ENCODE measurements around the gene NUDT5.

NUDT5 gene

DNA sequence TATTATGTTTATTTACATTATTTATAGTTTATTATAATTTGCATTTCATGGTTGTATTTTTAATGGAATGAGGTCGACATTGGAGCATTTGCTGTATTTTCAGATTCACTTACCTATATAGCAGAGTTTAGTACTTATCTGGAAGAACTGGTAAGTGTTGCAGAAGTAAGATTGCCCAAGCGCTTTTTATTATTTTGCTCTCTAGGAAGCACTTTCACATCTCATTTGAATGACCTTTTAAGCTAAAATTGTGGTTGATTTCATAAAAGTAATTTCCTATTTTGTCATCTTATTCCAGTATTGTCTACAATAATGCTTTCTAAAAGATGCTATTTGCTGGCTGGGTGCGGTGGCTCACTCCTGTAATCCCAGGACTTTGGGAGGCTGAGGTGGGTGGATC, 37.6 kb downstream of the NUDT5 start:
- Histone ChIP-seq H3K27me3 (ENCODE audit: insufficient read depth, low read length, poor library complexity, severe bottlenecking) (no peaks in the 10 kb centered on the region), H3F3A (ENCODE audit: low read depth) (no peaks in the 10 kb centered on the region), H3K4me1 (ENCODE audit: insufficient read depth, low read length, poor library complexity, severe bottlenecking) (no peaks in the 10 kb centered on the region), H3K4me2 (ENCODE audit: low read depth, low read length, poor library complexity, severe bottlenecking) (no peak overlapping the region), H3K9me2 (replicated peaks; ENCODE audit: low read depth, low read length) (no peaks in the 10 kb centered on the region), H4K20me1 (ENCODE audit: insufficient read depth, low read length, poor library complexity, severe bottlenecking) (no peaks in the 10 kb centered on the region), H3K79me2 (ENCODE audit: insufficient read depth, low read length) (no peaks in the 10 kb centered on the region), H3K9ac (ENCODE audit: low read depth, low read length, poor library complexity, severe bottlenecking) (no peak overlapping the region), H3K9me3 (ENCODE audit: insufficient read depth, low read depth, low read length) (no peaks in the 10 kb centered on the region), H3K4me3 (ENCODE audit: low read length, poor library complexity, severe bottlenecking) (no peak overlapping the region), H3K36me3 (ENCODE audit: insufficient read depth, low read length) (peaks cover 74% of the 10 kb centered on the region; the same call in 1 of the 2 replicates), H2AFZ (ENCODE audit: low read length) (no peak overlapping the region)
- TF ChIP-seq, protein P1, sequence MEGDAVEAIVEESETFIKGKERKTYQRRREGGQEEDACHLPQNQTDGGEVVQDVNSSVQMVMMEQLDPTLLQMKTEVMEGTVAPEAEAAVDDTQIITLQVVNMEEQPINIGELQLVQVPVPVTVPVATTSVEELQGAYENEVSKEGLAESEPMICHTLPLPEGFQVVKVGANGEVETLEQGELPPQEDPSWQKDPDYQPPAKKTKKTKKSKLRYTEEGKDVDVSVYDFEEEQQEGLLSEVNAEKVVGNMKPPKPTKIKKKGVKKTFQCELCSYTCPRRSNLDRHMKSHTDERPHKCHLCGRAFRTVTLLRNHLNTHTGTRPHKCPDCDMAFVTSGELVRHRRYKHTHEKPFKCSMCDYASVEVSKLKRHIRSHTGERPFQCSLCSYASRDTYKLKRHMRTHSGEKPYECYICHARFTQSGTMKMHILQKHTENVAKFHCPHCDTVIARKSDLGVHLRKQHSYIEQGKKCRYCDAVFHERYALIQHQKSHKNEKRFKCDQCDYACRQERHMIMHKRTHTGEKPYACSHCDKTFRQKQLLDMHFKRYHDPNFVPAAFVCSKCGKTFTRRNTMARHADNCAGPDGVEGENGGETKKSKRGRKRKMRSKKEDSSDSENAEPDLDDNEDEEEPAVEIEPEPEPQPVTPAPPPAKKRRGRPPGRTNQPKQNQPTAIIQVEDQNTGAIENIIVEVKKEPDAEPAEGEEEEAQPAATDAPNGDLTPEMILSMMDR (conservative IDR thresholded peaks at IDR 0.05; ENCODE audit: low read length), result no peak
- TF ChIP-seq EZH2phosphoT487 (IDR thresholded peaks at IDR 0.05; ENCODE audit: borderline replicate concordance), result no peak

DNA sequence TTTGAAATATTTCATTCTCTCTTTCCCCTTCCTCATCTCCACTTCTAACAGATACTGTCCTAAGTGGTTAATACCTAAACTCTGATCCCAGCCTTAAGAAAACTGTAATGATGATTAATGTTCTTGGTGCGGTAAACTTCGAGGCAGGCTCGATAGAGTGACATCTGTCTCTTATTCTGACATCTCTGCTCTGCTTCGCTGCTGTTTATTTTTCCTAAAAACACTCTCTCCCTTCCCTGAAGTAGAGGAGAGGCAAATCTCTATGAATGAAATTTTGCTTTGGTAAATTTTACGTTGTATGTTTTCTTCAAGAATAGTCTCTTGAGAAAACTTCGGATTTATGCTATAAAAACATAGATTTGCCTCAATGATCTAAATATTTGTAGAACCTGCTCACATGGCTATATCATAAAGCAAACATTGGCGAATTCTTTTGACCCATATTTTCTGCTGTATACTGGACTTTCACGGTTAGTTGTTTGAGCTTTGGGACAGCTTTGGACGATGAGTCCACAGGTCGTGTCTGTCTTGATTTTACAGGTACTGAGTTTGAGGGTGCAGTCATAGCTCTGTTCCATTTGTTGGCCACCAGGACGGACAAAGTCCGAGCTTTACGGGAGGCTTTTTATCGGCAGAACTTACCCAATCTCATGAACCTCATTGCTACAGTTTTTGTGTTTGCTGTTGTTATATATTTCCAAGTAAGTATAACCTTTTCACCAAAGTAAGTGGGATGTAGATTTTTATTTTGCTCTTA, 39.1 kb downstream of the NUDT5 start:
- Histone ChIP-seq H3K9ac (ENCODE audit: low read depth, low read length, poor library complexity, severe bottlenecking) (no peak overlapping the region), H3K4me2 (ENCODE audit: low read depth, low read length, poor library complexity, severe bottlenecking) (no peak overlapping the region), H3K9me3 (ENCODE audit: insufficient read depth, low read depth, low read length) (no peaks in the 10 kb centered on the region)

DNA sequence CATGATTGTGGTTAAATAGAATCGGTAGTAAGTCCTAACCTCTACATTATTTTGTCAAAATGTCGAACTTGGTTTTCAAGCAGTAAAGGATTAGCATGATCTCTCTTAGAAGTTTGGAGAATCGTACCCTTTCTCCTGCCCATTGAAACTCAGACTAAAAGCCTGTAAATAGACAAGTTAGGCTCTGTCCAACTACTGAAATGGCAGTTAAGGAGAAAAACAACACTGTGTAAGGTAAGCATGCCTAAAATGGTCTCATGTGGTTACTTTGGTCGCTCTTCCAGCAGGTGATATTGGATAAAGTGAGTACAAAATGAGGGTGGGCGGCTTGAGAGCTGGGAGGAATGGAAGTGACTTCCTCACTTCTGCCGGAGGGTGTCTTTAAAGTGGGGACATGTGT, 41.2 kb downstream of the NUDT5 start:
- H3F3A ChIP-seq (ENCODE audit: low read depth), result no peaks in the 10 kb centered on the region
- no peaks in the 10 kb centered on the region for H3K9me2 ChIP-seq (replicated peaks; ENCODE audit: low read depth, low read length)
- TF ChIP-seq EZH2phosphoT487 (IDR thresholded peaks at IDR 0.05; ENCODE audit: borderline replicate concordance), result no peak
- TF ChIP-seq, protein P1 (conservative IDR thresholded peaks at IDR 0.05; ENCODE audit: low read length), result no peak
- H3K4me3 ChIP-seq (ENCODE audit: low read length, poor library complexity, severe bottlenecking), result no peak overlapping the region
- no peaks in the 10 kb centered on the region for H3K27me3 ChIP-seq (ENCODE audit: insufficient read depth, low read length, poor library complexity, severe bottlenecking)
- H3K4me1 ChIP-seq (ENCODE audit: insufficient read depth, low read length, poor library complexity, severe bottlenecking), result no peaks in the 10 kb centered on the region
- no peak overlapping the region for H2AFZ ChIP-seq (ENCODE audit: low read length)
- H3K9me3 ChIP-seq (ENCODE audit: insufficient read depth, low read depth, low read length), result no peaks in the 10 kb centered on the region
- H3K9ac ChIP-seq (ENCODE audit: low read depth, low read length, poor library complexity, severe bottlenecking), result no peak overlapping the region
- H3K36me3 ChIP-seq (ENCODE audit: insufficient read depth, low read length), result peaks cover 57% of the 10 kb centered on the region; the same call in 1 of the 2 replicates
- no peaks in the 10 kb centered on the region for H4K20me1 ChIP-seq (ENCODE audit: insufficient read depth, low read length, poor library complexity, severe bottlenecking)
- H3K4me2 ChIP-seq (ENCODE audit: low read depth, low read length, poor library complexity, severe bottlenecking), result no peak overlapping the region
- no peaks in the 10 kb centered on the region for H3K79me2 ChIP-seq (ENCODE audit: insufficient read depth, low read length)

More for the DNA sequence above, 39.1 kb downstream of the NUDT5 start:
- Histone ChIP-seq H3K4me1 (ENCODE audit: insufficient read depth, low read length, poor library complexity, severe bottlenecking) (no peaks in the 10 kb centered on the region), H3K36me3 (ENCODE audit: insufficient read depth, low read length) (peaks cover 61% of the 10 kb centered on the region; the same call in 1 of the 2 replicates), H3K9me2 (replicated peaks; ENCODE audit: low read depth, low read length) (no peaks in the 10 kb centered on the region), H3K27me3 (ENCODE audit: insufficient read depth, low read length, poor library complexity, severe bottlenecking) (no peaks in the 10 kb centered on the region), H3K79me2 (ENCODE audit: insufficient read depth, low read length) (no peaks in the 10 kb centered on the region), H3K4me3 (ENCODE audit: low read length, poor library complexity, severe bottlenecking) (no peak overlapping the region), H4K20me1 (ENCODE audit: insufficient read depth, low read length, poor library complexity, severe bottlenecking) (no peaks in the 10 kb centered on the region), H3F3A (ENCODE audit: low read depth) (no peaks in the 10 kb centered on the region), H2AFZ (ENCODE audit: low read length) (no peak overlapping the region)
- no peak for TF ChIP-seq EZH2phosphoT487 (IDR thresholded peaks at IDR 0.05; ENCODE audit: borderline replicate concordance)
- TF ChIP-seq, protein P1 (conservative IDR thresholded peaks at IDR 0.05; ENCODE audit: low read length), result no peak
